B cell (primary cell): ENCODE results near the gene EFNB2.

Experiments
- EZH2 ChIP-seq: IDR thresholded peaks from 2 replicates; pipeline ENCODE4 v1.6.1; 2012; ENCODE audit warnings: borderline replicate concordance, low read depth, mild to moderate bottlenecking, moderate library complexity, low read length; ENCODE audit not compliant: insufficient read depth, poor library complexity, severe bottlenecking
- TF ChIP-seq, protein P1 (sequence below): fragments of 200-600 bp; IDR thresholded peaks from one replicate; pipeline ENCODE4 v1.8.0; 2022; ENCODE audit warnings: antibody characterized with exemption, mild to moderate bottlenecking

- TF ChIP-seq, protein P1, sequence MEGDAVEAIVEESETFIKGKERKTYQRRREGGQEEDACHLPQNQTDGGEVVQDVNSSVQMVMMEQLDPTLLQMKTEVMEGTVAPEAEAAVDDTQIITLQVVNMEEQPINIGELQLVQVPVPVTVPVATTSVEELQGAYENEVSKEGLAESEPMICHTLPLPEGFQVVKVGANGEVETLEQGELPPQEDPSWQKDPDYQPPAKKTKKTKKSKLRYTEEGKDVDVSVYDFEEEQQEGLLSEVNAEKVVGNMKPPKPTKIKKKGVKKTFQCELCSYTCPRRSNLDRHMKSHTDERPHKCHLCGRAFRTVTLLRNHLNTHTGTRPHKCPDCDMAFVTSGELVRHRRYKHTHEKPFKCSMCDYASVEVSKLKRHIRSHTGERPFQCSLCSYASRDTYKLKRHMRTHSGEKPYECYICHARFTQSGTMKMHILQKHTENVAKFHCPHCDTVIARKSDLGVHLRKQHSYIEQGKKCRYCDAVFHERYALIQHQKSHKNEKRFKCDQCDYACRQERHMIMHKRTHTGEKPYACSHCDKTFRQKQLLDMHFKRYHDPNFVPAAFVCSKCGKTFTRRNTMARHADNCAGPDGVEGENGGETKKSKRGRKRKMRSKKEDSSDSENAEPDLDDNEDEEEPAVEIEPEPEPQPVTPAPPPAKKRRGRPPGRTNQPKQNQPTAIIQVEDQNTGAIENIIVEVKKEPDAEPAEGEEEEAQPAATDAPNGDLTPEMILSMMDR: no peak
- TF ChIP-seq EZH2: no peak
Measured at GRCh38 chr13:106537521-106537920, 2.1 kb upstream of the EFNB2 start.
